Liver (tissue), 9 donors: ENCODE data around the gene RPL35A. TPM values are rescaled to one million over a fixed set of nuclear protein-coding genes. Genes with fewer than 3 reads are reported as not detected.
"Not testable (repeated sequence)": the region's sequence is repeated elsewhere in the genome, so short reads cannot be mapped to it uniquely, and the experiment has no call there.

ENCODE experiments used
- DNase-seq: peaks from one replicate; pipeline ENCODE4 v3.0.0-alpha.2; 2017; ENCODE audit warnings: low spot score
- H3K27ac ChIP-seq, 2 donors: one replicate each; pipeline ENCODE4 v1.7.0; 2013; ENCODE audit warnings: inconsistent platforms in 2 of 2, low read length in 2 of 2, control low read depth in 1 of 2, low read depth in 1 of 2, mild to moderate bottlenecking in 1 of 2
- H3K27me3 ChIP-seq, 4 donors: one replicate each; pipeline versions ENCODE4 v1.6.1 to v1.7.0; 2013; ENCODE audit warnings: low read length in 3 of 4, inconsistent platforms in 1 of 4, mild to moderate bottlenecking in 1 of 4, moderate library complexity in 1 of 4; ENCODE audit not compliant: control insufficient read depth in 4 of 4, insufficient read depth in 4 of 4
- H3K36me3 ChIP-seq, 4 donors: one replicate each; pipeline versions ENCODE4 v1.6.1 to v1.7.0; 2013; ENCODE audit warnings: low read length in 3 of 4, mild to moderate bottlenecking in 3 of 4, low read depth in 1 of 4, moderate library complexity in 1 of 4; ENCODE audit not compliant: control insufficient read depth in 4 of 4, insufficient read depth in 3 of 4
- H3K4me1 ChIP-seq, 4 donors: one replicate each; pipeline versions ENCODE4 v1.6.1 to v1.7.0; 2013; ENCODE audit warnings: low read length in 3 of 4, mild to moderate bottlenecking in 3 of 4, moderate library complexity in 1 of 4; ENCODE audit not compliant: control insufficient read depth in 4 of 4, insufficient read depth in 4 of 4
- H3K4me3 ChIP-seq, 3 donors: one replicate each; pipeline versions ENCODE4 v1.6.1 to v1.7.0; 2013; ENCODE audit warnings: low read length in 3 of 3, control low read depth in 1 of 3, low read depth in 1 of 3, mild to moderate bottlenecking in 1 of 3
- H3K9ac ChIP-seq, 2 donors: one replicate each; pipeline ENCODE4 v1.7.0; 2013; ENCODE audit warnings: low read length in 2 of 2, mild to moderate bottlenecking in 2 of 2, moderate library complexity in 2 of 2, control low read depth in 1 of 2, low read depth in 1 of 2
- H3K9me3 ChIP-seq, 4 donors: one replicate each; pipeline versions ENCODE4 v1.6.1 to v1.7.0; 2013; ENCODE audit warnings: low read length in 3 of 4; ENCODE audit not compliant: control insufficient read depth in 4 of 4
- ATF3 ChIP-seq: IDR thresholded peaks from 2 replicates; pipeline ENCODE4 v1.6.1; 2016; ENCODE audit warnings: antibody characterized with exemption
- CTCF ChIP-seq: fragments of 150-350 bp; IDR thresholded peaks from 2 replicates; pipeline ENCODE4 v1.5.1; 2017; ENCODE audit warnings: improper control_type of control experiment, low read depth, low read length; ENCODE audit not compliant: missing input control
- EGR1 ChIP-seq, 2 donors: IDR thresholded peaks; 2 replicates each; pipeline ENCODE4 v1.6.1; 2016 to 2018; ENCODE audit warnings: antibody characterized with exemption in 2 of 2, low read depth in 2 of 2
- FOXA1 ChIP-seq: IDR thresholded peaks from 2 replicates; pipeline ENCODE4 v1.6.1; 2016; ENCODE audit warnings: antibody characterized with exemption
- FOXA2 ChIP-seq: IDR thresholded peaks from 2 replicates; pipeline ENCODE4 v1.6.1; 2016; ENCODE audit warnings: antibody characterized with exemption
- GABPA ChIP-seq, 2 donors: IDR thresholded peaks in 1 of 2; conservative IDR thresholded peaks in 1 of 2; 2 replicates each; pipeline ENCODE4 v1.6.1; 2016; ENCODE audit warnings: antibody characterized with exemption in 2 of 2, mild to moderate bottlenecking in 1 of 2, moderate library complexity in 1 of 2
- HNF4A ChIP-seq, 2 donors: conservative IDR thresholded peaks; 2 replicates each; pipeline ENCODE4 v1.6.1; 2016; ENCODE audit warnings: antibody characterized with exemption in 2 of 2, mild to moderate bottlenecking in 2 of 2
- HNF4G ChIP-seq: IDR thresholded peaks from 2 replicates; pipeline ENCODE4 v1.6.1; 2016; ENCODE audit warnings: antibody characterized with exemption
- JUND ChIP-seq, 2 donors: IDR thresholded peaks; 2 replicates each; pipeline ENCODE4 v1.6.1; 2016; ENCODE audit warnings: antibody characterized with exemption in 2 of 2
- MAX ChIP-seq: IDR thresholded peaks from 2 replicates; pipeline ENCODE4 v1.6.1; 2016; ENCODE audit warnings: antibody characterized with exemption
- NR2F2 ChIP-seq: IDR thresholded peaks from 2 replicates; pipeline ENCODE4 v1.6.1; 2016; ENCODE audit warnings: antibody characterized with exemption
- RAD21 ChIP-seq, 2 donors: IDR thresholded peaks; 2 replicates each; pipeline ENCODE4 v1.6.1; 2016; ENCODE audit warnings: antibody characterized with exemption in 2 of 2, mild to moderate bottlenecking in 2 of 2
- REST ChIP-seq: IDR thresholded peaks from 2 replicates; pipeline ENCODE4 v1.6.1; 2016; ENCODE audit warnings: antibody characterized with exemption, mild to moderate bottlenecking
- RXRA ChIP-seq, 2 donors: IDR thresholded peaks; 2 replicates each; pipeline ENCODE4 v1.6.1; 2017 to 2018; ENCODE audit warnings: antibody characterized with exemption in 2 of 2, mild to moderate bottlenecking in 1 of 2
- SP1 ChIP-seq: IDR thresholded peaks from 2 replicates; pipeline ENCODE4 v1.6.1; 2018; ENCODE audit warnings: antibody characterized with exemption, mild to moderate bottlenecking
- TAF1 ChIP-seq: conservative IDR thresholded peaks from 2 replicates; pipeline ENCODE4 v1.6.1; 2016; ENCODE audit warnings: antibody characterized with exemption, mild to moderate bottlenecking
- YY1 ChIP-seq: IDR thresholded peaks from 2 replicates; pipeline ENCODE4 v1.6.1; 2016; ENCODE audit warnings: antibody characterized with exemption, mild to moderate bottlenecking
- ZBTB33 ChIP-seq: IDR thresholded peaks from 2 replicates; pipeline ENCODE4 v1.6.1; 2016; ENCODE audit warnings: antibody characterized with exemption
- WGBS: extraction: QIAGEN DNeasy Blood & Tissue Kit; methylation state at CpG from one replicate; pipeline ENCODE4 v1.1.7; 2013; 5-methylcytosine and 5-hydroxymethylcytosine counted together
- polyA plus RNA-seq, 2 donors: library from polyadenylated mRNA; stranded (reverse) in 1 of 2; unstranded in 1 of 2; fragments of 200-250 nt in 1 of 2; fragments of >200 nt in 1 of 2; fragmentation: Nextera tagmentation in 1 of 2; extraction: Ambion mirVana in 1 of 2; gene quantifications; one replicate each; pipeline versions ENCODE4 v1.2.1 to v1.2.3, GENCODE V29; 2013 to 2015
- total RNA-seq, 2 donors: library from RNA; depleted of rRNA; stranded (reverse); fragments of >200 nt; gene quantifications; one replicate each; pipeline ENCODE4 v1.2.3, GENCODE V29; 2014
- donor health status: healthy.
- donor health status: healthy.
- donor health status: healthy.
- donor health status: healthy.
- donor health status: healthy.

The RPL35A gene
- total and polyA plus RNA-seq, 4 donors: 121 to 361 (median 270) TPM

DNA sequence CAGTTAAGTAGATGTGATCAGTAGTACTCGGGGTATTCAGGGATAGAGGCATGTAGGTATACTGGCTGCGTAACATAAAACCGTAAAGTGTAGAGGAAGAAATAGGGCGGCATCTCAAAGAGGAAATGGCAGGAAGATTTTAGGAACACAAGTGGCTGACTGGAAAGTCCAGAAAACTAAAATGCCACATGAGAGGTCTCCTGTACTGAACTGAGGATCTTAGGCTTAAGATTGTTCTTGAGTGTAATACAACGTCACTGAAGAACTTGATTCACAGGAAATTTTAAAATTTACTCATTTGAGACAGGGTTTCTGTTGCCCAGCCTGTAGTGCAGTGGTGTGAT, 7.8 kb downstream of the RPL35A start (continued):
- TF ChIP-seq REST: no peak

DNA sequence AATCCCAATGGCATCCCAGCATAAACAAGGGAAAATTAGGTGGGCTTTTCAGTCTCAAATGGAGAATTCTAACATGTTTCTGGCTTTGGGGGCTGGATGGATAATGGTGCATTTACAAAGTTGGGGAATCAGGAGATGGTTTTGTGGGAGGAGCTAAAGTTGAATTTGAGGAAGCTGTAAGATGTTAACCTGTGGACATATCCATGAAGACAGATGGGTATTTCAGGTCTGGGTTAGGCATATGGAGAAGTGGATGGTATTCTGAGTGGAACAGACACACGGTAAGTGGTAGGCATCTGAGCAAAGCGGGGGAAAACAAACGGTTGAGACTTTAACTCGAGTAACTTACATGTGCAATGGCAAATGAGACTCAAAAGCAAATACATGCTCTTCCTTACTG, 8.4 kb downstream of the RPL35A start:
- WGBS: 93% methylated on average over 4 of the region's 4 CpGs
- no peak for TF ChIP-seq ZBTB33
- TF ChIP-seq JUND (IDR thresholded peaks at IDR 0.05): no peak
- no peak for TF ChIP-seq RAD21 (IDR thresholded peaks at IDR 0.05)
- no peak for TF ChIP-seq ATF3
- TF ChIP-seq SP1: no peak
- TF ChIP-seq HNF4G: no peak
- TF ChIP-seq FOXA2: no peak
- TF ChIP-seq CTCF: no peak
- TF ChIP-seq TAF1: no peak
- no peak for TF ChIP-seq FOXA1
- TF ChIP-seq REST: no peak
- TF ChIP-seq HNF4A (conservative IDR thresholded peaks at IDR 0.05): no peak
- TF ChIP-seq GABPA (IDR thresholded peaks at IDR 0.05 in 1 of 2, conservative IDR thresholded peaks at IDR 0.05 in 1 of 2): no peak
- TF ChIP-seq YY1: no peak
- TF ChIP-seq NR2F2: no peak
- no peak for TF ChIP-seq MAX
- no peak for TF ChIP-seq RXRA (IDR thresholded peaks at IDR 0.05)
- no peak for TF ChIP-seq EGR1 (IDR thresholded peaks at IDR 0.05; ENCODE audit: low read depth in 2 of 2)

GRCh38 chr3:197958848-197959247, 8.9 kb downstream of the RPL35A start:
- peaks cover 7 to 27% (median 24%) of the 10 kb centered on the region in 4 donors for H3K36me3 ChIP-seq
- not testable (repeated sequence) for H3K9ac ChIP-seq, DNase-seq, H3K27ac ChIP-seq, H3K27me3 ChIP-seq, H3K4me3 ChIP-seq, H3K9me3 ChIP-seq
- 93% methylated on average over 19 of the region's 19 CpGs for WGBS
- peaks cover 0 to 27% (median 14%) of the 10 kb centered on the region in 4 donors for H3K4me1 ChIP-seq

More for the DNA sequence above, 8.4 kb downstream of the RPL35A start:
- Histone ChIP-seq H3K27me3 (no peaks in the 10 kb centered on the region), H3K9me3 (no peaks in the 10 kb centered on the region), H3K4me3 (no peak overlapping the region), H3K4me1 (peaks cover 0 to 27% (median 14%) of the 10 kb centered on the region in 4 donors), H3K36me3 (peaks cover 7 to 32% (median 29%) of the 10 kb centered on the region in 4 donors), H3K9ac (no peak overlapping the region), H3K27ac (no peak overlapping the region)
- DNase-seq: no peak
